GM19395 (cell line): ENCODE data around the gene PAPPA.

Experiments
- ATAC-seq: cut with Tn5 transposase; IDR thresholded peaks from one replicate; pipeline ENCODE4 v1.9.1; 2021; ENCODE audit warnings: mild to moderate bottlenecking, moderate library complexity; ENCODE audit not compliant: unreplicated experiment

The PAPPA gene

DNA sequence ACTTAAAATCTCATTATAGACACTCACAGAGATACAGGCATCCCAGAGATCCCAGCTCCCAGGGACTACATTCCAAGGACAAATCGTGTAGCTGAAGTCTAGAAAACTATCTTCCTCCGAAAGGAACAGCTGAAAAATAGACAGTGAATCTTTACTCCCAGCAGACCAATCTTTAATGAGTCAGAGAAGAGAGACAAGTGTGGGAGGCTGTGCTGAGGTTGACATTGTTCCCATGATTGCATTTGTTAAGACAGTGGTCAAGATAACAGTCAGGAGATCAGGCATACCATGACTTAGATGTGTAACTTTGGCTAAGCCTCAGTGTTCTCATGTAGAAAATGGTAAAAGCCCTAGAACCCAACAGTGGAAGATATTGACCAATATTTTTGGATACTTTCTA lies 120.7 kb downstream of the PAPPA start:
- no peak for ATAC-seq

DNA sequence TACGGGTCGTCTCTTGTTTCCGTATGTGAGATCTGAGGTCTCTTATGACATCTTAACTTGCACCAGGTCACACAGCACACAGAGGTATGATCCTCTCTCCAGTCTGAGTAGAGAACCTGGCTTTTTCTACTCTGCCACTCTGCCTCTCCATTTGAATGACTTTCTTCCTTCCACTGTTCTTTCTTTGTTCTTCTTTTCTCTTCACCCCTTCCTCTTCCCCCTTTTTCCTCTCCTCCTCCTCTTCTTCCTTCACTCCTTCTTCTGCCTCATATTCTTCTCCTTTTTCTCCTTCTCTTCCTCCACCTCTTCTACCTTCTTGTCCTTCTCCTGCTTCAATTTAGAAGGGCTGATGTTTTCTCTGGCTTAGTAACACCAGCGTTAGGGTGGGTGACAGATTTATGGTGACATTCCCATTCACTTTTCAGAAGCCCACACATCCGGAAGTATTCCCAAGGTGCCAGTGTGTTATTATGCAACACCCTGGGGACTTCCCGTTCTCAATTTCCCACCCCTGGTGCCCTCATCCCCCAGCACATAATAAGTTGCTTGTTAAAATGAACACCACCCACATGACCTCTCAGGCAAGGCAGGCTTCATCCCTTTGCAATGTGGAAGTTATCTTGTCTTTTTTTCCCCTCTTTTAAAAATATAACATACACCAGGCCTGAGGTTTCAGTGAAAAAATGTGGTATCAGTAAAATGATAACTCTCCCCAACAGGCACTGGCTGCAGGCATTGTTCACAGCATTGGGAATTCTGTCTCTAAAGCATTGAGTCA lies 122.0 kb downstream of the PAPPA start:
- ATAC-seq, result no peak

DNA sequence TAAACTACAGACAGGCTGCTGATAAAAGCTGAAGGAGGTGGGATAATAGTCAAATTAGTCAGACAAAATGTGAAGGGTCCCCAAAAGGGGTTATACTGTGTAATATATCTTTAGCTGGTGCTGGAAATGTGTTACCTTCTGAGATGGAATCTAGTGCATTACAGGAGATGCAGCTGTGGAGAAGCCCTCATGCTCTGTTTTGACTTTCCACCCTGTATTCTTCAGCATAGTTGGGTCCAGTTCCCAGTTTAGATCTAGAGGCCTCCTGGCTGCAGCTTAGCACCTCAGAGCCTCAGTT lies 122.6 kb downstream of the PAPPA start:
- no peak for ATAC-seq

DNA sequence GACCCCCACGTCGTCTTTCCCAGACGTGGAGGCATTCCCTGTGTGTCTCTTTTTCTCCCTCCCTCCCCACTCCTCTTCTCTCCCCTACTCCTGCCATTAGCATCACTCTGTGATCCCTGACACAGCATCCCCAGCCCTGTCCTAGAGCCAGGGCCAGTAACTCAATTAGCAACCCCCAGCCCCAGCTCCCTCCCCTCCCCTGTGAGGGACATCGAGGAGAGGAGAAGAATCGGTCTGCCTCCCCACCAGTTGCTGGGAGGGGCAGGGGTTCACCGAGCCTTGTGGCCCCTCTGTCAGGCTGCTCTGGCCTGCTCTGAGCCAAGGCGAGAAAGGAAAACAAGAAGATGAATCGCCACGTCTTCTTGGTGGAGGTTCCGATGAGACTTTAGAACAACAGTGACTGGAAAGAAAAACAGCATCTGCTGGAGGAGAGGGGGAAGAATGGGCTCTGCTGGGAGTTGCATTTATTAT lies 123.1 kb downstream of the PAPPA start:
- ATAC-seq, result no peak

DNA sequence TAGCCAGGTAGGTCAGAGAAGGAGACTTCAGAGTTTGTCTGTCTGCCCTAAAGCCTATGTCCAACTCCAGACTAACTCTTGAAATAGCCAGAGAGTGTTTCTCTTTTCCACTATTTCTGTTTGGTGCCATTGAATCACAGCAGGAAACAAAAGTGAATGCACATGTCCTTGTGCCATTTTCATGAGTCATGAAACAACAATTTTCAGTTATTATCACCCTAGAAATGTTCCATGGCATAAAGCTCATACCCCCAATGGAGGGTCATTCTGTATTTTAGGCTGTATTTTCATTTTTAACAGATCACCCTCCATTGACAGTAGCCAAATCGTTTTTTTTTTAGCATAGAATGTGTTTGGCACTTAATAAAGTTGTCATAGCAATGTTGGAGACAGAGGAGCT lies 124.7 kb downstream of the PAPPA start:
- no peak for ATAC-seq

DNA sequence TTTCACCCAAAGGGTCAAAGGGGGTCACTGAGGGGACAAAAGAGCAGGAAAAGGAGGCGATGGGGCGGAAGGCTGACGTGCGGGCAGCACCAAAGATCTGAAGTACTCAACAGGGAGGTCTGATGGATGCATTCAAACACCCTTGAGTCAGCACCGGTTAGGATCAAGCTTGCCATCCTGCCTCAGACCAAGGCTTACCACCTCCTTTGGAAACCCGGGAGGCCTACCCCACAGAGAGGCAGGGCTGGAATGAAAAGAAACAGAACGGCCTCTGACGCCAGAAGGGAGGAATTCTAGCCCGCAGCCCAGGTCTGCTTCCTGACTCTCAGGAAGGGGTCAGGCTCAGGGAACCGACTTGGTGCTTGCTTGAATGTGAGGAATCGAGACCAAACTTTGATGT lies 125.6 kb downstream of the PAPPA start:
- ATAC-seq, result no peak

DNA sequence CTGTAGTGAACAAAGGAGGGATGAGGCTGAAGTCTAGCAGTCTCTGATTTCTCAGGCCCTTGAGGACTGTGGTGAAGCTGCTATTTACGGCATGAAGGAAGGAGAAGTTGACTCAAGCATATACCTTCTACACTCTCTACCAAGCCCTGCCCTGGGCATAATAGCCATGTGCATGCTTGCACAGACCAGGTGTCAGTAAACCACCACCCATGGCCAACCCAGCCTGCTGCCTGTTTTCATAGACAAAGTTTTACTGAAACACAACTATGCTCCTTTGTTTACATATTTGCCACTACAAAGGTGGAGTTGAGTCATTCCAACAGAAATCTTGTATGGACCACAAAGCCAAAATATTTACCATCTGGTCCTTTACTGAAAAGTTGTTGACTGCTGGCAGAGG lies 126.9 kb downstream of the PAPPA start:
- no peak for ATAC-seq

DNA sequence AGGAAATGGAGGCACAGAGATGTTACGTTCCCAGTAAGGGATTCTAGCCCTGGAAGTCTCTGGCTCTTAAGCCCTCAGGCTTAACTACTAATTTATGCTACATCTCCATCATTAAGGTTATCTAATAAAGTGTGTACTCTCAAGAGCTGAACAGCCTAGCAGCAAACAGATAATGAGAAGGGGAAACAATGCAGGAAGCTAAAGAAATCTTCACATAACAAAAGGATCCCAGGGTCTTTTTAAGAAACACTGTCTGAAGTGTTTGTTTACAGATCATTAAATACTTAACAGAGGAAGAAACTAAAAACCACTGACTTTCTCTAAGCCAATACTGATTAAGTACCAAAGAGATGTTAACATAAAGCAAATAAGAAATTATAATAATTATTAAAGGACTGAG lies 129.0 kb downstream of the PAPPA start:
- ATAC-seq, result no peak

DNA sequence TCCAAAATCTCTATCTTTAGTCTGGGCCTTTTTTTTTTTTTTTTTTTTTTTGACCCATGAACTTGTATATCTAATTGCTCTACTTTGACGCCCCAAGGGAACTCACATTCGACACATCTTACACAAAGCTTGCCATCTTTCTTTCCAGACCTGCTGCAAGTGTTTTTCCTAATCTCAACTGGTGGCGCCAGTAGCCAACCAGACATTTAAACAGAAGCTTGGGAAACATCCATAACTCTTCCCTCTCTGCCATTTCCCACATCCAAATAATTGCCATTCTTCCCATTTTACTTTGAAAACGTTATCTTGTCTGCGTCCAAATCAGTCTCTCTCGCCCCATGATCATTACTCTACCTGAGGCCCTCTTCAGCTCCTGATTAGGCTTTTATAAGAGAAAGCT lies 130.9 kb downstream of the PAPPA start:
- ATAC-seq, result no peak

DNA sequence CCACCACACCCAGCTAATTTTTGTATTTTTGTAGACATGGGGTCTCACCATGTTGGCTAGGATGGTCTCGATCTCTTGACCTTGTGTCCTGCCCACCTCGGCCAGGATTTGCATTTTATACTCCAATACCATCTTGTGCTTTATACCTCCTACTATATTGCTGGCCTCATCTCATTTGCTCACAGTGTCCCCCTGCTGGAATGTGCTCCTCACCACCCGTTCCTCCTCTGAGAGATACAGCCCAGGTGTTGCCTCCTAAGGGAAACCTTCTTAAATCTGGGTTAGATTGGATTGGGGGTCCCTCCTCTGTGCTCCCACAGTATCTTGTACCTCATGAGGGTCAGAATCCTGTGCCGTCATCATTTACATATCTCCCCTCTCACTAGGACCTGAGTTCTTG lies 131.7 kb downstream of the PAPPA start:
- no peak for ATAC-seq

DNA sequence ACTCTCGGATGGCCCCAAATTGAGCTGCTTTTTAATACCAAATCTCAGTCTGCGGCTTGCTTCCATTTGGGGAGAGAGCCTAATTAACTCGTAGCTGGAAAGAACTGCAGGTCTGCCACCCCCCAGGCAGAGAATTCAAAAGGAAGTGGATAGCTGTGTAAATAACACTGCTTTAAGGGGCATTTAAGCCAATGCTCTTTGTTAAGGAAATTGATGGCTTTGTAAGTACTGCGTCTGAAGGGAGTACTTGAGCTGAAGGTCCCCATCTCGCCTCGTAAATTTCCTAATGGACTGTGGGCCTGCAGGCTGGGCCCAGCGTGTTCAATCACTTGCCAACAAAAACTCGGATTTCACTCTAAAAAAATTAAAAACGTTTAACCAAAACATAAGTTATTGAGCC lies 132.7 kb downstream of the PAPPA start:
- ATAC-seq, result no peak

DNA sequence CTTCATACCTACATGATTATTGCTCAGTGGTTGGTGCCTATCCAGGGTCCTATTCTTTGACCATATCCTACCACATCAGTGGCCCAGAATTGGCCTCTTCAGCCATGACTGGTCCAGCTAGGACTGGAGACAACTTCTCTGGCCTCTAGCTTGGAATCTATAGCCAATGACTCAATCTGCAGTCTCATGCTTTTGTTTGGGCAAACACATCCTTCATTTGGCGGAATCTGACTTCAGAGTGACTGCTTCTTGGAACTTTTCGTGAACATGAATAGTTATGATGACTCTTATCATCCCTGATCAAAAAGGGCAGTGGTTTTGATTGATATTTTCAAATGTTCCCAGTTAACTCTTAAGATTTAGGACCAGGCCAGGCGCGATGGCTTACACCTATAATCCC lies 134.1 kb downstream of the PAPPA start:
- ATAC-seq, result no peak

DNA sequence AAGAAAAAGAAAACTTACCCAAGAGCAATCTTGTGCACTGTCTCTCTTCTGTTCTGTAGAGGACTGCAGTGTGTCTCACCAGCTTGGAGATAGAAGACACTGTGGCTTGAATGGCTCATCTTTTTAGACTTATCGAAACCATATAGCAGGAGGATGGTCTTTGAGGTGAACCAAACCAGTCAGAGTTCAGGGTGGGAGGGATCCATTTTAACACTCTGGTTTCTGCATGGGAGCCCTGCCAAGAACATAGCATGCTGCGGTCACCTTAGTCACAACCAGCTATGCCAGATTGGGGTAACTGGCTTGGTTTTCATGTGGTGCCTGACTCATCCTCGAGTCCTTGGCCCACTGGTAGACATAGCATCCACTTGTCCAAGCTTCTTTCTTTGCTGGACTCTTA lies 135.1 kb downstream of the PAPPA start:
- no peak for ATAC-seq

DNA sequence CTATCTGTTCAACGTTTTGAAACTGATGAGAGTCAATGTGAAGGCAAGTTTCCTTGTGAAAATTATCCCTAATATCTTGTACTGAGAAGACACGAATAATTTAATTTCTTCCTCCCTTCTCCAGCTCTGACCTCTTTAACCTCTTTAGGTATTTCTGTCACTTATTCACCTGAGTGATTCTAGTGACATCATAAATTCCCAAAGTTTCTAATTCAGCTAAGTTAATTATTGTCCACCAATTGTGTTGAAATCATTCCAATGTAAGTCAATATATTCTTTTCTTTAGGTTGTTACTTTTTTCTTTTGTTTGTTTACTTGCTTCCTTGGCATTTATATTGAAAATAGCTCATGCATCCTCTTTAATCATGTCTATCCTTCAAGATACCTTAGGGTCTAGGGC lies 143.8 kb downstream of the PAPPA start:
- ATAC-seq, result no peak

DNA sequence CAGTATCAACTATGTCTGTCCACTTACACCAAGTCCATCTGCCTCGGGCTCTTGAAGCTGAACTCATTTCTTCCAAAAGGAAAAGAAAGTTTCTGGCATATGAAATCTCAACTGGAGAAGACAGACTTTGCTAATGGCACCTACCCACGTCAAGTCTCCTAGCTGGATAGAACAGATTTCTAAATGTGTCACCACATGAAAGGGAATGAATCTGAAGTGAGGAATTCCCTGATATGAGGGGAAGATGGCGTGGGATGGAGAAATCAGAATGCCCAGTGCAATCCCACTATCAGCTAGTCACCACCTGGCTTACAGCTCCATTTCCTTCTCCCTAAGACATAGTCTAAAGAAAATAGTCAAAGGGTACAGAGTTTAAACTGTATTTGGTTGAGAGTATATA lies 144.7 kb downstream of the PAPPA start:
- no peak for ATAC-seq

DNA sequence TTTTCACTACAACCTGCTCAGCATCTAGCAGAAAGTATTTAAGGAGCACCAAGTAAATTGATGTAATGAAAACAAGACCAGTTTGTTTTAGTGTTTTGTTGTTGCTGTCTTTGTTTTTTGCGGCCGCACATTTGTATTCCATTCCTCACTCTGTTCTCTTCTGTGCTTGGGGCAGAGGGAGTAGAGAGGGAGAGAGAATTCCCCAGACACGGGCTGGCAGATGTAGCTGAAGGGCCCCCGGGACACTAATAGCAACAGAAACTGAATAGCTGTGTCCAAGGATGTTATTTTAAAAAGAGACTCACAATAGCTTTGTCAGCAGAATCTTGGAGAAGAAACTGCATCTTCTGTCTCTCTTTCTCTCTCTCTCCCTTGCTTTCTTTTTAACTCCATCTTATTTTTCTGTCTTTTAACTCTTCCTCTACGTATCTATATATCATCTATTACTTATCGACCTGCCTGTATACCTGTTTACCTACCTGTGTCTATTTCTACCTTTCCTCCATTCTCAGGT lies 145.3 kb downstream of the PAPPA start:
- no peak for ATAC-seq

DNA sequence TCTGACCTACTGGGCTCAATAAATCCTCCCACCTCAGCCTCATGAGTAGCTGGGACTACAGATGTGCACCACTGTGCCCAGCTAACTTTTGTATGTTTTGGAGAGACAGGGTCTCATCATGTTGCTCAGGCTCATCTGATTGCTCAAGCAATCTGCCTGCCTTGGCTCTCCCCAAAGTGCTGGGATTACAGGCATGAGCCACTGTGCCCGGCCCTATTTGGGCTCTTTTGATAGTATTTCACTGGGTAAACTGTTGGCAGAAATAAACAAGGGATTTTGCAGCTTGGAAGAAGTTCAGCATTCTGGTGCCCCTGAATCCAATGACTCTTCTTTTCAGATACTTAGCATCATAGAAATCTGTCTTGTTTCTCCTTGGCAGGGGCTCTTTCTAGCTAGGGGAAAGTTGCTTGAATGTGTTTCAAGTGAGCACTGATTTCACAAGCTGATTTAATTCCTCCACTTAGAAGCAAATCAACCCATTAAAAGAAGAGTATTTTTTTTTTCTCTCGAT lies 146.8 kb downstream of the PAPPA start:
- ATAC-seq, result no peak

DNA sequence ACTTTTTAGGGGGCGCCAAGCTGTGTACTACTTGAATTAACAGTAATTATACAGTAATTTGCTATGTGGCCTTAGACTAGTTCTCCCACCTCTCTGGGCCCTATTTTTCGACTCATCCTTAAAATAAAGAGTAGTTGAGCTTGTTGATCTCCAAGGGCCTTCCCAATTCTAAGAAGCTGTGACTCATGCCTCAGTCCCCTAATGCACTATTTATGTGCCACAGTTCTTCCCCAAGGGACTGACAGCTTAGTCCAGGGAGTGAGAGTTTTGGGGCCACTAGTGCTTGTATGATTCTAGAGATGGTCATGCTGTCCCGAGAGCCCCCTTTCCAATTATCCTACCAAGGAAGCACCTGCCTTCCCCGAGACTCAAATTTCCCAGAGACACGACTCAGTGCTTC lies 149.7 kb downstream of the PAPPA start:
- ATAC-seq, result no peak

DNA sequence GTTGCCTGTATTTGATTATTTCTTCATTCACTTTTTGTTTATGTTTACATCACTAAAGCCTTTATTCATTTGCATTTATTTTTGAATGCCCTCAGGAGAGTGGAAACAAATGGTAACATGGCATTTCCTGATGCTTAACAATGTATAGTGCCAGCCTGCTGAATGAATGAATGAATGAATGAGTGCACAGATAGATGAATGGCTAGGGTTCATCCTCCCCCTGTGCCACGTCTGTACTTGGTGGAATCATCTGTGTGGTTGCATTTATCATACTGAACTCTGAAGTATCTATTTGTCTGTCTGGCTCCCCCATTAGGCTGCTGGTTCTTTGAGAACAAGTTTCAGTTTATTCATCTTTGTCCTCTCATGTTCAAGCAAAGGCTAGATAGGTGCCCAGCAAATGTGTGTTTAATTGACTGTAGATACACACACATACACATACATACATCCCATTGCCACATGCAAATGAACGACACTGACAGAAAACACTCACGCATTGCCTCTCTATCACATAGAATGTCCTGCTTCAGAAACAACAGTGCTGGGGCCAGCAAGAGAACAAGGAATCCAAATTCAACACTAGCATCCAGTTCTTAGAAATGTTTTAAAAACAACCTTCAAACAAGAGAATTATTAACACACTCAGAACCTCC lies 150.4 kb downstream of the PAPPA start:
- ATAC-seq, result no peak

DNA sequence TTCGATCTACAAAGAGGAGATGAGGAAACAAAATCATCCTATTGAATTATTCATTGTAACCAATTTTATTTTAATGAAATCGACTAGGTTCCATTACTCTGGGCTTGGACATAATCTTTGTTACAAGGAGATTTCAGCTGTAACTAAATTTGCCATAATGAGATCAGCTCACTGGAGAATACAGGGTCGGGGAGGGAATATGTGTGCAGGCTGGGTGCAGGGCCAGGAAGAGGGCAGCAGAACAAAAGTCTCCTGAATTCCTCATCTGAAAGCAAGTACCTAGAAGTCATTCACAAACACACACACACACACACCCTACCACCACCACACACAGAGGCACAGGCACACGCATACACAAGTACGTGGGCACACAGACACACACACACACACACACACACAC lies 151.2 kb downstream of the PAPPA start:
- no peak for ATAC-seq

DNA sequence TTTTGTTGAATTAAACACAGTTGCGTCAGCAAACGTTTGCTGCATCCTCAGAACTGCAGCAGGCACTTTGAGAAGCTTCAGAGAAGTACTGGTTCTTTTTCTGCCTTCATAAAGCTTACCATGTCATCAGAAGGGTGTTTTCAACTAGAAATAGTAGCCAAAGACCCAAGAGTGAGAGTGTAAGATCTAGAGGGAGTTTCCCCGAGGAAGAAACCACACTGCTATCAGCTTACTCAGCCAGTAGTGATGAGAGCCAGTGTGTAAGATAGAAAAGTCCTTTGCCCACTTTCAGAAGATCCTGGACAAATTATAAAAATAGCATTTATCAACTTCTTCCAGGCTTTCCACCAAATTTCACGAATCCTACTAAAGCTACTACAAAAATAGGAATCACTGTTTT lies 154.5 kb downstream of the PAPPA start:
- no peak for ATAC-seq

DNA sequence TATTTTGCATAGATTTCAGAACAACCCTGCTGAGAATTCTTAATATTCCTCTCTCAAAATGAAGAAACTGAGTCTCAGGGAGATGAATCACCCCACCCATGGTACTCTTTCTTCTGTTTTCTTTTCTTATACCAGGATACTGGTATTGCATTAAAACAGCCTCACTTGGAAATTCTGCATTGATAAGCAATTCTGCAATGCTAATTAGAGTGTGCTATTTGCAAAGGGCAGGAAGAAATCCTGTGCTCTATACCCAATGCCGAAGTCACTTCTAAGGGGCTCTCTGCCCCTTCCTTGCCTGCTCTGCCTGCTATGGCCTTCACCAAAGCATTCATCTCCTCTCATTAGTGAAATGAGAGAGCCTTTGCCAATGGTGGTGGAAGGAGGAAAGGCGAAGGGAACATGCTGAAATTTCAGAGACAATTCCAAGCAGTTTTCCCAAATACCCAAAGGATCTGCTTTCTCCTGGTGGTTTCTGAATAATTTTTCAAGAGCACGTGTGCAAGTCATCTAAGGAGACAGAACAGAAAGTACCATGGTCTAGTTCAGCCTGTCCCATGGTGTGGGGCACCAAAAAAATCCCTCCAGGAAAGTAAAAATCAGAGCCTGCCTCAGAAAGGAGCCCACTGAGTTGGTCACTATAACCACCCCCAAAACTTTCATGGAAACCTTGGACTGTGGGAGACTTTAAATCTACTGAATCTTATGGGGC lies 156.5 kb downstream of the PAPPA start:
- ATAC-seq, result no peak
